HG03575 (cell line): Measurements from ENCODE around the gene BEGAIN.
"Not testable (repeated sequence)": the region's sequence is repeated elsewhere in the genome, so short reads cannot be mapped to it uniquely, and the experiment has no call there.

Experiments used
- ATAC-seq: cut with Tn5 transposase; IDR thresholded peaks from one replicate; pipeline ENCODE4 v1.9.1; 2021; ENCODE audit not compliant: unreplicated experiment, insufficient number of reproducible peaks, low FRiP score; ENCODE audit errors: extremely low read depth

The BEGAIN gene

DNA sequence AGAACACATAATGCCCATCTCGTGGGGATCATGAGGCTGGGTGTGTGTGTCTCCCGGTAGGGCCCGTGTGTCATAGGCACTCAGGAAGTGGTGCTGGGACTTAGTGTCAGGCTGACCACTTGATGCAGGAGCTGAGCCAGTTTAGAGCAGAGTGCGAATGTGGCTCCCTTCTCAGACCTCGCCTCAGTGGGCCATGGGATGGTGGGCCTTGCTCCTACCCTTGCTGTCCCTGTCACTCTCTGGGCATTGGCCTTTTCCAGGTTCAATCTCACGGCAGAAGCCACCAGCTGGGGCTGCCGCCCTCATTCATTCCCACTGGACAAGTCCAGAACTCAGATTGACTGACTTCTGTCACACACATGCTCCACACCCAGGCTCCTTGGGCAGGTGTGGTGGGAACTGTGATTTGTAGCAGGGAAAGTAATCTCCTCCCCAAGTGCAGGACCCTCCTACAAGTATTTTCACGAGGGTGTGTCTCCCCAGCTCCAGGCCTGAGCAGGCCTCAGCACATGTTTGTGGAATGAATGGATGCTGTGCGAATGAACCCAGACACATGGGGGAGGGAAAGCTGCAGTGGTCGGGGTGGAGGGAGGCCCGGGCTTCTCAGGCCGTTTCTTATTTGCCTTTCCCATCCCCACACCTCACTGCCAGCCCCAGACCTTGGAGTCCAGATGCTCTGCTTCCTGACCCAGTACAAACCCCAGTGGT is 54.9 kb downstream of the BEGAIN start:
- no peak for ATAC-seq

GRCh38 chr14:100531152-100532121 is 55.8 kb downstream of the BEGAIN start:
- ATAC-seq: no peak

- ATAC-seq: no peak
Measured at GRCh38 chr14:100530270-100531072, 56.7 kb downstream of the BEGAIN start.

DNA sequence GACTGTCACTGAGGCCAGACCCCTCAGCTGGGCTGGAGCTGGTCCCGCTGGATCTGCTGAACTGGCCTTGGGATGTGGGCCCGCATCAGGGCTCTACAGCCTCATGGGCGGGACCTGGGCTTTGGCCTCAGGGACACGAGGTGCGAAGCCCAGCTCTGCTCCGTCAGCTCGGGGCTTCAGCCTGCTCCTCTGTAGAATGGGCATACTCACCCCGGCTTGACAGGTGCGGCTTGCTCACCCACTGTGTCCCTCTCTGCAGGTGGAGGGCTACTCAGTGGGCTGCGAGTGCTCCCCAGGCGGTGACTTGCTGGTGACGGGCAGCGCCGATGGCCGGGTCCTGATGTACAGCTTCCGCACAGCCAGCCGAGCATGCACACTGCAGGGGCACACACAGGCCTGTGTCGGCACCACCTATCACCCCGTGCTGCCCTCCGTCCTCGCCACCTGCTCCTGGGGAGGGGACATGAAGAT is 57.6 kb downstream of the BEGAIN start:
- ATAC-seq: no peak

DNA sequence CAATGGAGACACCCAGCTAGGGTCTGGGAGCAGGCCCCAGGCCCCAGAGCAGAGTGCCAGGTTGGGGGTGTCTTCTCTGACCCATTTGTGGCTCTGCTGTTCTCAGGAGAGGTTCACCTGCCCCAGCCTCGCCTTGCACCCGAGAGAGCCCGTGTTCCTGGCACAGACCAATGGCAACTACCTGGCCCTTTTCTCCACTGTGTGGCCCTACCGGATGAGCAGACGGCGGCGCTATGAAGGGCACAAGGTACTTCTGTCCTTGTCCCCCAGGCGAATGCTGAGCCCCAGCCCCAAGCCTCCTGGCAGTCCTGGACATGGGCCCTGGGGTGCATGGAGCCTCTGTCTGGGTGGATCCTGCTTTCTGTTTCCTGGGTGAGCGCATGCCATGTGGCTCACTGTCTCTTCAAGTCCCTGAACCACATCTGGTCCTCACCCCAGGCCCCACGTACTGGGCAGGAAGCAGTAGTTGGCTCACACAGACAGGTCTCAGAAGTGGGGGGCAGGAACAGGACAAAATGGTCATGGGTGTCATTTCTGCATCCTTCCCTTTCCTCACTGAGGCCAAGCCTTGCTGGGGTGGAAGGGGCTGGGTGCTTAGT is 58.2 kb downstream of the BEGAIN start:
- ATAC-seq: no peak

- no peak for ATAC-seq
Measured at GRCh38 chr14:100526632-100527031, 60.6 kb downstream of the BEGAIN start.

GRCh38 chr14:100526057-100526456 is 61.2 kb downstream of the BEGAIN start:
- no peak for ATAC-seq

- ATAC-seq: no peak
Measured at GRCh38 chr14:100525615-100526014, 61.6 kb downstream of the BEGAIN start.

DNA sequence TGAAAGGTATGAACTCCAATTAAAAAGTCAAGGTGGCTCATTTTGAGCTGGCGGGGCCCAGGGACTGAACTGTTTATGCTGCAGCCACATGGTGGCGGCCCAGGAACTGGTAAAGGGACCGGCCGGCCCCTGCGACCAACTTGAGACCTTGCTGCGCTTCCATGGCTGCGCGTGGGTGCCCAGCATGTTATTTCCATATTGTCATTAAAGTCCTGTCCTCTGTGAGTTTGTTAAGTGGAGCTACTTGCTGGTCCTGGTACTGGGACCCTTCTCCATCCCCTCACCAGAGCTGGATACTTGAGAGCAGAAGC is 62.3 kb downstream of the BEGAIN start:
- ATAC-seq: no peak

- no peak for ATAC-seq
Measured at GRCh38 chr14:100524233-100524932, 62.8 kb downstream of the BEGAIN start.

- ATAC-seq: no peak
Measured at GRCh38 chr14:100523843-100524169, 63.4 kb downstream of the BEGAIN start.

DNA sequence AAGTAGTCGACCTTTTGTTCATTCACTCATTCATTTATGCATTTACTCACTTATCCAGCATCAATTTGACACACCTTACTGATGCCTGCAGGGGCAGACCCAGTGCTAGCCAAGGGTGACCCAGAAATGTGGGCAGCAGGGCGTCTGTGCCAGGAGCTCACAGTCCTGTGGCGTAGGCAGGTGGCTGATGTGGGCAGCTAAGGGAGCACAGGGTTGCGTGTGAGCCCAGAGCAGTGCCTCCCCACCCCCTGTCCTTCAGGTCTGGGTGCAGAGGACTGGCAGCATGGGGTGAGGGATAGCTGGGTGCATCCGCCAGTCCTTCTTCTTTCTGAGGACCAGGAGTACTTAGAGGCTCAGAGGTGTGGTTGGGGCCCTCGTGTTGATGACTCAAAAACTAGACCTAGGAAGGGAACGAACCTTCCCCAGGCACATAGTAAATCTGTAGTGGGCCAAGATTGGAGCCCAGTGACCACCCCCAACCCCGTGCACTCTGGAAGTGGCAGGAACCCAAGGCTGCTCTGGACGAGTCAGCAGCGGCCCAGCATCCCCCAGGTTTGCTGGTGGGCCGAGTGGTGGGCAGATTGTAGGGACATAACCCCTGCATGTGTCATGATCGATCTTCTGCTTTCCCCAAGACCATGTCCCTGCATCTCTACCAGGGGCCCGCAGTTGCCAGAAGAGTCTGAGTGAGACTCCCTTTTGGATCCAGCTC is 63.9 kb downstream of the BEGAIN start:
- no peak for ATAC-seq

DNA sequence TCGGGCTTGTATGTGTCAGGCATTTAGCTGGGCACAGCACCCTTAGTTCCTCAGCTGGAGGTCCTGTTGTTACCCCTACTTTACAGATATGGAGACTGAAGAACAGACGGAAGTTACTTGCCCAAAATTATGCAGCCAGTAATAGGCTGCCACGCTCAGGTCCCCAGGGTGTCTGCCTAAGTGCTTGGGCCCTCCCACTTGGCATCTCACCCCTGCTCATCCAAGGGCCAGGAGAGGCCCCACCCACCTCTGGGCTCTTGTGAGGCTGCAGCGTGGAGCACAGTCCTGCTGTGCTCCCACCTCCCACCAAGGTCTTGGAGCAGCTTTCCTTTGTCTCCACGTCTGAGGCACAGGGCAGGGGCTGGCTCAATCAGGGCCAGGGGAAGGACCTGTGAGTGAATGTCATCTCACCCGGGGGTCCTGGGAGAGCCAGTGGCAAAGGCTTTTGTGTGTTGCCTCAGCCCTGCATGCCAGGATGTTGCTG is 64.6 kb downstream of the BEGAIN start:
- ATAC-seq: no peak

DNA sequence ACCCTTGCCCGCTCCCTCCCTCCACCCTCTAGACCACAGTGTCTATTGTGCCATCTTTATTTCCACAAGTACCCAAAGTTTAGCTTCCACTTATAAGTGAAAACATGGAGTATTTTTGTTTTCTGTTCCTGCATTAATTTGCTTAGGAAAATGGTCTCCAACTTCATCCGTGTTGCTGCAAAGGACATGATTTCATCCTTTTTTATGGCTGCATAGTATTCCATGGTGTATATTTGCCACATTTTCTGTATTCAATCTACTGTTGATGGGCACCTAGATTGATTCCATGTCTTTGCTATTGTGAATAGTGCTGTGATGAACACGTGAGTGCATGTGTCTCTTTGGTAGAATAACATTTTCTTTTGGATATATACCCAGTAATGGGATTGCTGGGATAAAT is 81.2 kb downstream of the BEGAIN start:
- not testable (repeated sequence) for ATAC-seq

DNA sequence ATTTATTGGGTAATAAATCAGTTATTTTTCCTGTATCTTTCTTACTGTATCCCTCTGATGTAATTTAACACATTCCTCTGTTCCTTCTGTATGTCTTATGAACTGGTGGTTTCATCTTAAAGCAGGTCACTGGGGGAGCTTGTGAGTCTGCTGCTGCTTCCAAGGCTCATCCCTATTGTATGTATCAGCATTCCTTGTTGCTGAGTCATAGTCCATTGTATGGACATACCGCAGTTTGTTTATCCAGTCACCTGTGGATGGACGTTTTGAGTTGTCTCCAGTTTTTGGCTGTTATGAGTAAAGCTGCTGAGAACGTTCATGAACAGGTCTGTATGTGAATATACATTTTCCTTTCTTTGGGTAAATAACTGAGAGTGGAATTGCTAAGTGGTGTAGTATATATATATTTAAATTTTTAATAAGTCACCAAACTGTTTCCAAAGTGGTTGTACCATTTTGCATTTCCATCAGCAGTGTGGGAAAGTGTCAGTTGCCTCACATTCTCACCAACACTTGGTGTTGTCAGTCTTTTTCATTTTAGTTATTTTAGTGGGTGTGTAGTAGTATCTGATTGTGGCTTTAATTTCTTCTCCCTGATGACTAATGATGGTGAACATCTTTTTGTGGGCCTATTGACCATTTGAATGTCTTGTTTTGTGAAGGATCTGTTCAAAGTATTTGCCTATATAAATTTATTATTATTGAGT is 82.7 kb downstream of the BEGAIN start:
- ATAC-seq: no peak

- no peak for ATAC-seq
Measured at GRCh38 chr14:100503251-100503650, 84.0 kb downstream of the BEGAIN start.

DNA sequence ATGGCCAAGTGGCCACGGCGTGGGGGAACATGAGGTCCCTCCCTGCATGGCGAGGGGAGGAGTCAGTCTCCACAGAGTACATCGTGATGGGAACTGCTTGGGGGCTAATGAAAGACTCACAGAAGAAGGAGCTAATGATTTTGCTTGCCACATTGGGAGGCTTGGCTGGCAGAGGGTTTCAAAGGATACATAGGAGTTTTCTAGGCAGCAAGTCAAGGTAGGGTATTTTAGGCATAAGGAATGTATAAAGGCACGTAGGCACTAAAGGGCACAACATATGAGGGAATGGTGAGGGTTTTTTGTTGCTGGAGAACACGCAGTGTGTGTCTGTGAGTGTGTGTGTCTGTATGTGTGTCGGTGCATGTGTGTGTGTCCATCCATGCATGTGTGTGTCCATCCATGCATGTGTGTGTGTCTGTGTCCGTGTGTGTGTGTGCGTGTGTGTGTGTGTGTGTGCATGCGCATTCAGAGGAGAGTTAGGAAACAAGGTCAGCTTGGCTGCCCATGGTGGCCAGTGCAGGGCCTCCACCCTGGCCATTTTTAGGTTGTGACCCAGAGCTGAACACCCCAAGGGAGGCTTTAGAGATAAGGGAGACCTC is 84.5 kb downstream of the BEGAIN start:
- no peak for ATAC-seq
